Occipital lobe (tissue), 2 donors: ENCODE data around the gene ARL5A. TPM values are rescaled to one million over a fixed set of nuclear protein-coding genes. Genes with fewer than 3 reads are reported as not detected.

Source experiments
- DNase-seq: peaks from one replicate; lab custom pipeline; 2025; lab: John Stamatoyannopoulos, UW
- total RNA-seq: library from RNA; depleted of rRNA; stranded (reverse); fragments of >200 nt; gene quantifications from one replicate; pipeline ENCODE4 v1.2.3, GENCODE V29; 2014

The ARL5A gene
- total RNA-seq, 1 donor from 2014 or later = 87.7 TPM

DNA sequence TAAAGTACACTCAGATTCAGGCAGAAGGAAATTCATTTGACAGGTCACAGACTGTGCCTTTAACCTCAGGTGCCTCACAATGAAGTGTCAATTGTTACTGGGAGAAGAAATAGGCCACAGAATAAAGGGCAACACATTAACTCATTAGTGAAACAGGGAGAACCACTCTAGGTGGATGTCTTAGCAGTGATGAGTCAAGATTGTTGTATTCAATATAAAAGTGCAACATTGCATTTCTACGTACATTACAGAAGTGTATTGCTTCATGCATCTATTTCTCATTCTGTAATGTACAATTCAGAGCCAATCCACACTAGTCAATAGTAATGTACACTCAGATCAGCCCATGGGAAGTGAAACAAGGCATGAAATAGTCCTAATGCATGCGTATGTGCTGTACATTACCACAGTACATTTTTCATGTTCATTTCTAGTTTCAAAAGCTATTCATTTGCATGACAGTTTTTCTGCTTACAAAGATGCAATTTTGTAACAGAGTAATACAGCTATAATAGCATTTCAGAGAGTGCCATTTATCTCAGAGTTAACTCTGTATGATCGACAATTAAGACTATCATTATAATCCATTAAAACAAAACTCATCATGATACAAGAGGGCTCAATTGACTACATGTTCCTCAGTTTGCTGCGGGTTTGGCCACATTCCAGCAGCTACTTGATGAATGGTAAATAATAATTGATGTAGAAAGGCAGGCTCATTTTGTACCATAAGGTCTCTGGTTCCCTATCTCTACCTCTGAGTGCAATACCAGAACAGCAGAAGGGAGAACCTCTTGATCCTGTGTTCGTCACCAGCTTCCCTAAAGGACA is 12.2 kb upstream of the ARL5A start:
- no peak for DNase-seq

DNA sequence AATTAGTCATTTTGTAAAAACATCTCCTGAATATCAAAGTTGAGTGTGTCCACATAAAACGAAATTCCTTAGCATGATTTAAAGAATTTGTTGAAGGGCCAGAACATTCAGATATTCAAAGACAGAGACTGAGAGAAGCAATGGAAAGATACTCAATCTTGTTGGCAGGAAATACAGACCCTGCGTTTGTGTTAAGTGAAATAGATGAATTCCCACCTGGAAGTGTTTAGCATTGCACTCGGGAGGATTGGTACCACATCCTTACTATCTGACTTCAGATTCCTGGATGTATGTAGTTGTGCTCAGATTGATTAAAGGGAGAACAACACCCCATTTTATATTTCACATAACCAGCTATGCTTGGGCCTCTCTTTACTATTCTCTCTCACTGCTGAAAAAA is 9.7 kb upstream of the ARL5A start:
- no peak for DNase-seq

DNA sequence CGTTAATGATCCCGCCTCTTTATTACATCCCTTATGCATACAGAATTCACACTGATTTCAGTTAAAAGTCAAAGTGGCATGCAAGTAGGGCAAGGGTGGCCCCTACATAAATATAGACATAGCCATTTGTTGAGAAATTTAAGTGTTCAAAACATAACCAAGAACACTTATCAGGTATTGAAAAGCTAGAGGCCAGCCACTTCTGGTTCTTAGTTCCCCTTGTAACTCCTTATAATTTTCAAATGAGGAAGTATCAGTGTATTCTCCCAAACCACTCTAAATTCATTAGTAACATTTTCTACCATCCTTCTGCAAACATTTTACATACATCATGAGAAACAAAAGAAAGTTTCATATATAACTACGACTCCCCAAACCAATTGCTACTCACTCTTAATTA is 5.8 kb upstream of the ARL5A start:
- DNase-seq = no peak

DNA sequence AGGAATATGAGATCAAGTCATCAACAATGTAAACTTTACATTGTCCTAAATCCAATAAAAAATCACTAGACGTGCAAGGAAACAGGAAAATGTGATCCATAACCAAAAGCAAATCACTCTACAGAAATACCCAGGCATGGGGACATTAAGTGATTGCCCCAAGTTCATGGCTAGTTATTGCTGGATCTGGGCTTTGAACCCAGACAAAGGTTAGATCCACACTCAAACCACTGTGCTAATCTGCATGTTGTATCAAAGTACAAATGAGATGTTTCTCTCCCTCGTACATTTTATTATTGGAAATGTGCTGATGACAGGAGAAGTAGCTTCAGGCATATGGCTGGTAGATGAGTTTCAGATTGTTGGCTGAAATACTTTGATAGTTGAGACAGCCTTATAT is 2.7 kb upstream of the ARL5A start:
- no peak for DNase-seq

DNA sequence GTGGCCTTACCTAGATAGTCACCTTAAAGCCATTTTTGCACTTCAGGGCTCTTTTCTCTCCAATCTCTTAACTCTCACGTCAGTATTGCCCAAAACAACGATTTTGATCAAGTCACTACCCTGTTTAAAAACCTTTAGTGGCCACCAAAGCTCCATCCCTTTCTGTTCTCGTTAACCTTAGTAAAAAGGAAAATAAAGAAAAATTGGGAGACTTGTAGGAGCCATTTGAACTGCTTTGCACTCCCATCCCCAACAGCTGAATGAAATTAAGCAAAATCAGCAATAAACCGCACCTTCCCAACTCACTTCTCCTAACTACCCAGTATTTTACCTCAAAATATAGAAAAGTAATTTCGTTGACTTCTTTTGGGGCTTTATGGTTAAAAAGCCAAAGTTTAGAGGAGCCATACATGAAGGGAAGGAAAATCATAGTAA is 686 bp upstream of the ARL5A start:
- no peak for DNase-seq

DNA sequence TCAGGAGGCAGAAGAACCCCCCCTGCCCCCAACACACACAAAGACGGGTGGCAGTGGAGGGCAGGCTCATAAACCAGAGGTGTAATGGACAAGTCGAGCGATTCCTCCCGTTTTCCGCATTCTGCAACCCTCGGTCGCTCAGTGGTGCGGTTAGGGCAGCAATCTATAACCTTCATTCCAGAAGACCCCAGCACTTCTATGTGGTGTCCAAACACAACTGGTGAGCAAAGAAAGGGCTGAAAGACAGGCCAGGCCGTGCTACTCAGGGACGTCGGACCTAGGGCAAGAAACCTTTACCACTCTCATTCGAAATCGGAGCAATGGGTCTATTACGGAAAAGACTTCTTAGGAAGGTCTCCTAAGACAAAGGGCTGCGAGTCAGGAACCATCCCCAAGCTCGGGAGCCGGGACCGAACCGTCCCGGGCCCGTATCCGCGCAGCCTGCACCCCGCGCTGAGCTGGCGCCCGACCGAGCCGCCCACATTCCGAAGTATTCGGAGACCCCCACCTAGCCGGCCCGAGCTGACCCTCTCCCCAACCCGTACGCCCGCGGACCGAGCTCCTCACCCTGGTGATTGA is 568 bp downstream of the ARL5A start:
- no peak for DNase-seq

DNA sequence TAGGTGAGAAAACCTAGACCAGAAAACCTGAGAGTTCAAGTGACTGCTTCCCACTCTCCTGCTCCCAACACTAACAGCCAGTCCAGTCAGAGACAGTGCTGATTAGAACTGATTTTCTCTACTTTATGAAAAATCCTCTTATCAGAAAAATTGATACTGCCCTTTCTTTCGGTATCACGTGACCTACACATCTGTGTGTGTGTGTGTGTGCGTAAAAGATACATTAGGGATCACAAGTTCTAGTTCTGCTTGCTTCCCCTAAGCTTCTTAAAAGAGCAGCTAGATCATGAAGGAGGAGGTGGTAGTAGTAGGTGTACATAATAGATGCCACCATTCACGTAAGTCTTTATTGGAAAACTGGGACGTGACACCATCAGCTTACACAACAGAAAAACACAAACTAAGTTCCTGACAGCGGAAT is 1.5 kb downstream of the ARL5A start:
- no peak for DNase-seq

DNA sequence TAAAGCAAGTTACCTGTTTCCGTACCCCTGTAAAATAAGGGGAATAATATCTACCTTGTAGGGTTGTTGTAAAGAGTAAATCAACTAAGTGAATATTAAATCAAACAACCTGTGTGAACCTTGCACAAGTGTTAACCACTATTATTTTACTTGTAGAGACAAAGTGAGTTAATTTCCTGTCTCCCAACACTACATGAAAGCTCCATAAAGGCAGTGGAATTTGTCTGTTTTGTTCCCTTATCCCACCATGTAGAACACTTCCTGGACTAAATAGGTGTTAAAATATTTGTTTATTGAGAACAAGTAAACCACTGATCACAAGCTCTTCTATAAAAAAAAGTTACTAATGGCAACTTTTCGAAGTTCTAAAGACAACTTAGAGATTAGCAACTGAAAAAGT is 3.3 kb downstream of the ARL5A start:
- no peak for DNase-seq

DNA sequence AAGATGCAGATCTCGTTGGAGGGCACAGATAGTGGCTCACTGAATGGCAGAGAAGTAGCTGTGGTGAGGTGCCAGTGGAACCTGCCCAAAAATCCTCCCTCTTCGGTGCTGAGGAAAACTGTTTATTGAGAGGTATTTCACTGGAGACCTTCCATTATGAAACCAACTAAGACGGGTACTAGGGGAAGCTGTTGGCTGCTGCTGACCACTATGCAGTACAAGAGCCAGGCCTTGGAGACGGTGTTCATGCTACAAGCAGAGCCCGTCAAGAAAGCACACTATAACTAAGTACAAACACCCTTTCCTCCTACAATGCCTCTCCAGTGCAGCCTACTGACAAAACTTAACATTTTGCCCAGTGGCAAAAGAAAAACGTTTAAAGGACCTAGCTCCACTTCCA is 4.6 kb downstream of the ARL5A start:
- DNase-seq = no peak

DNA sequence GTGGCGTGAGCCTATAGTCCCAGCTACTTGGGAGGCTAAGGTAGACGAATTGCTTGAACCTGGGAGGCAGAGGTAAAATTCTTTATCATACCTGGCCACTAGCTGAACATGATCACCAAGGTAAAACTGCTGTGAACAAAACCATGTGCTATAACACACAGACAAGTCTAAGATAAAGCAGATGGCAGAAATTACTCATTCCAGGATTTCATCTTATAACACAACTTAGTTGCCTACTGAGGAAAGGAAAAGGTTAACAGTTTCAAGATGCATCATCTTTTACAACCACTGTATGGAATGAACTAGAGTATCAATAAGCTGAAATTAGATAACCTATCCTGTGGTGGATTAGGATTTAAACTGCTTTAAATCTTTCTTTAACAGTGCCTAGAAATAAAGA is 8.3 kb downstream of the ARL5A start:
- DNase-seq = no peak

DNA sequence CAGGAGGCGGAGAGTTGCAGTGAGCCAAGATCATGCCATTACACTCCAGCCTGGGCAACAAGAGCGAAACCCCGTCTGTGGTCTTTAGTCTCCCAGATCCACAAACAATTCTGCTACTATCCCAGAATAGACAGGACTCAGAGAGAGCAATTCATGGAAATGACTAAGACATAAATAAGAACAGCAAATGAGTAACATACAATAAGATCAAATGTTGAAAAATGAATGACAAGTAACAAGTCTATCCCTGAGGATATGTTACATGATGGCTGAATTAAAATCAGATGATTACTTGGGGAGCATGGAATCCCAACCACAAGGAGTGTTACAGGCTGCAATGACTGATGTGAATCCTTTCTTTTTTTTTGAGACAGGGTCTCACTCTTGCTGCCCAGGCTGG is 10.3 kb downstream of the ARL5A start:
- no peak for DNase-seq

DNA sequence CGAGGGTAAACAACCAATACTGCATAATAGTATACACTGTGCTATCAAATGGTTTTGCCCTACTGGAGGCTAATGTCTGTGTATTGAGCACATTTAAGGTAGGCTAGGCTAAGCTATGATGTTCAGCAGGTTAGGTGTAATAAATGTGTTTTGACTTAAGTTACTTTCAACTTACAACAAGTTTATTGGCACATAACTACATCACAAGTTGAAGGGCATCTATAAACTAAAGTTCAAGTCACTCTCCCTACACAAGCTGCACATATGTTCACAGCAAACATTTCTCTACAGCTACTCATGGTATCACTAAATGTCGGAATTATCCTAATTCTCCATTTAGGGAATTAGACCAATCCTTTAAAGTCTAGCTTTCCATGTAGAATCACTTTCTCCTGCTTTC is 11.4 kb downstream of the ARL5A start:
- no peak for DNase-seq

DNA sequence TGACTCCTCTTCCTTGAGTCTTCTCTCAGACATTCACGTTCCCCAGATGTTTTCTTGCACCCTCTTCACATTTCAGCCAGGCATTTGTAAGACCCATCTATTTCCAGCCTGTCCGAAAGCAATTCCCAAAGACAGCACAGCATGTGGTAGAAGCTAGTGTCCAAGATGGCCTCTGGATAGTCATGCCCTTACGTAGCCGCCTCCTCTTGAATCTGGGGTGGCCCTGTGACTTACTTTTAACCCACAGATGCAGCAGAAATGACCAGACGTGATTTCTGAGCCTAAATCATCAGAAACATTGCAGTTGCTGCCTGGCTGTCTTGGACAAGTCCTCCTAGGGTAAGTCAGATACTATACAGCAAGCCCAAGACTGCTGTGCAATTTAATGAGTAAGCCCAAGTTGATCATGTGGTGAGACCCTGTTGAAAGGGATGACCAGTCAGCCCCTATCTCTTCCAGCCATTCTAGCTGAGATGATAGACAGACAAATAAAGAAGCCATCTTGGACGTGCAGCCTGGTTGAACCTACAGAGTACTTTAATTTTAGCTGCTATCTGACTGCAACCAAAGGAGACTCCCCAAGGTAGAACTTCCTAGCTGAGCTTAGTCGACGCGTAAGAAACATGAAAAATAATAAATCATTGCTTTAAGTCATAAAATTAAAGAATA is 12.3 kb downstream of the ARL5A start:
- DNase-seq = no peak

DNA sequence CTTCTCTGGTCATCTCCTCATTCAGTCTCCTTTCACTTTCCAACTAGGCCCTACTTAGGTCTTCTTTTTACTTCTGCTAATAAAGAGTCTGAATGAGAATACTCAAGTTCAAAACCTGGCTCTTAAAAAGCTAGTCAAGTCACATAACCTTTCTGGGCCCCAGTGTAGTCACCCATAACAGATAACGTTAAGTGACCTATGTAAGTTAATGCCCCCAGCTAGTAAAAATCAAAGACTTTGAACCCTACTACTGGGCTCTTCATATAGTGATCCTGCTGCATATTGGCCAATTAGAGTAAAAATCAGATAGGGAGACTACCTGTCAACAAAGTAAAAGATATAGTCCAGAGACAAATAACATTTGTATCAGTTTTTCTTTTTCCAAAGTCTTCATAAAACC is 17.7 kb downstream of the ARL5A start:
- no peak for DNase-seq

DNA sequence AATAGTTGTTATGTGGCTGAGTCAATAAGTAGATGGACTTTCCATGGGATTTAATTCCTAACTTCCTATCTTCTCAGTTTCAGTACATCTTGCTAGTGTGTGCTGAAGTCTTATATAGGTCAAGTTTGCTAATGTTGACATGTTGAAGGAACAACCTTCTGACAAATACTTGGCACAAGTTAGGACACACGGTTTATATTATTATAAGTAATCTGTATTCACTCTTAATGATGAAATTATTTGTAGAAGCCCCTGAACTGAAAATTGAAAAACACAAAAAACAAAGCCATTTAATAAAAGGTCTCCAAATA is 19.2 kb downstream of the ARL5A start:
- no peak for DNase-seq

DNA sequence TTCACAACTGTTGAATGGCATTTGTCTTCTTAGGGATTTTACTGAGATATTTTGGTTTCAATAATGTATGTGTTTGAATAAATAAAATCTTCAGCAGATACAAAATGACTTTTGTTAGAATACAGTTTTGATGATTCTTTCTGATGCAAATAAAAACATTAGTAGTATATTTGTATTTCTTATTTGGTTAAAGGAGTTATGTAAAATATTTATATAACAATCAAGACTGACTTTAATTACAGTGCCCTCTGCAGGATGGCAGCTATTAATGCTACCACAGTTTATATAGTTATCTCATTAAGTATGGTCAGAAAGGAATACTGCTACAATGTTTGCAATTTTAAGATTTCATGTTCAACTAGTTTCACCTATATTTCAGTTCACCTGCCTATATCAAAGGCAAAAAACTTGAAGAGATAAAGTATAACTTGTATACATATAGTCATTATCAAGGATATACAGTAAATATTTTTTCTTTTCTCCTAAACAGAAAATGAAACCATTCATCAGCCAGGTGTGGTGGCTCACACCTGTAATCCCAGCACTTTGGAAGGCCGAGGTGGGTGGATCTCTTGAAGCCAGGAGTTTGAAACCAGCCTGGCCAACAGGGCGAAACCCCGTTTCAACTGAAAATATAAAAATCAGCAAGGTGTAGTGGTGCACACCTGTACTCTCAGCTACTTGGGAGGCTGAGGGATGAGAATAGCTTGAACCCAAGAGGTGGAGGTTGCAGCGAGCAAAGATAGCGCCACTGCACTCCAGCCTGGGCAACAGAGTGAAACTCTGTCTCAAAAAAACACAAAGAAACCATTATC is 19.8 kb downstream of the ARL5A start:
- DNase-seq = no peak

DNA sequence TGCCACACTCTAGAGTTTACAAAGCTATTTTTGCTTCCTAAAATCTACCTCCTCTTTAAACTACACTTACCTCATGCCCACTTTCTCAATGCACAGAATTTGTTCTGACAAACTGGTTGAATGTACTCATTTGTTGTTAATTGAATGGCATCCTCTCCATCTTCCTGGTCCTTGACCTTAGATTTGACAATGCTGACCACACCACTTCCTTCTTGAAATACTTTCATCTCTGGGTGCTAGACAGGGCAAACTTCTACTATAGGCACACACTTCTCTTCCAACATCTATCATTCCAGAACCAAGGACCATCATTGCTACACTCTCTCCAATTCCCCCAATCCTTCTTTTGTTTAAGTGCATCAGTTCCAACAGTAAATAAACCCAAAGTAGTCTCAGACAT is 22.3 kb downstream of the ARL5A start:
- no peak for DNase-seq

DNA sequence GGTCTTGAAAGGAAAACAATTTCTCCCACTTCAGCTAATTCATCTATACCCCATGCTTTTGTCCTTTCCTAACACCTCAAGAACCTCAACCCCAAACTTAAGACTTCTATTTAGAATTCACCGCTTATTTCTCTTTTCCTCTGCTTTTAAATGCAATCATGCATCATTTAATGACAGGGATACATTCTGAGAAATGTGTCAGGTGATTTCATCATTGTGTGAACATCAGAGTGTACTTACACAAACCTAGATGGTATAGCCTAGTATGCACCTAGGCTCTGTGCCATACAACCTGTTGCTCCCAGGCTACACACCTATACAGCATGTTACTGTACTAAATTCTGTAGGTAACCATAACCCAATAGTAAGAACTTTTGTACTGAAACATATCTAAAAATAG is 22.9 kb downstream of the ARL5A start:
- no peak for DNase-seq

DNA sequence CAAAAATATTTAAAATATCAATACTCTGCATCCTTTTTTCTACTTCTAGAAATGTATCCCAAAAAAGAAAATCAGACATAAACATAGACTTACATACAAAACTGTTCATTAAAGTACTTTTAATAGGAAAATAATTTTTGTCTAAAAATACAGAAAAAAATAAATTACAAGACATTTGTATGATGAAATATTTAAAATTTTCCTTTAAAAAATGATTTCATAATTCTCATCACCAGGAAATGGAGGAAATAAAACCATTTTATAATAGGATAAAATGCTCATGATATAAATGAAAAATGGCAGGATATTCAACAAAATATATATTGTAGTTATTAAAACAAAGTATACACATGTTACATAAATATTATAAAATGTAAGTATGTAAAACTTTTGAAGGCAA is 24.4 kb downstream of the ARL5A start:
- DNase-seq = no peak

DNA sequence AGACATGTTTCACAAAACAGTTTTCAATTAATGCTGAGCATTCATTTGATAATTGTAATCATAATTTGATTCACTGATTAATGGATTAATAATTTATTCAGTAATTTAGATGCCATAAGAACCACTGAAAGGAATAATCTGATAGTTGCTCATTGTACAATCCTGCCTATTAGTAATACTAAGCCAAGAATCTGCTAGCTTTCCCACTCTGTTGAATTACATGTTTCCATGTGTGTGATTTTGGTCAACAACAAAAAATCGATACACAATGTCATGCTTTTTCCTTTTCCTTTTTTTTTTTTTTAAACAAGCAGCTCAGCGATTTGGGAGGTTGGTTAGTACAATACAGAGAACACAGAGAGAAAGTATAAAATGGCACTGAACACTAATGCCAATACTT is 25.9 kb downstream of the ARL5A start:
- DNase-seq = no peak

DNA sequence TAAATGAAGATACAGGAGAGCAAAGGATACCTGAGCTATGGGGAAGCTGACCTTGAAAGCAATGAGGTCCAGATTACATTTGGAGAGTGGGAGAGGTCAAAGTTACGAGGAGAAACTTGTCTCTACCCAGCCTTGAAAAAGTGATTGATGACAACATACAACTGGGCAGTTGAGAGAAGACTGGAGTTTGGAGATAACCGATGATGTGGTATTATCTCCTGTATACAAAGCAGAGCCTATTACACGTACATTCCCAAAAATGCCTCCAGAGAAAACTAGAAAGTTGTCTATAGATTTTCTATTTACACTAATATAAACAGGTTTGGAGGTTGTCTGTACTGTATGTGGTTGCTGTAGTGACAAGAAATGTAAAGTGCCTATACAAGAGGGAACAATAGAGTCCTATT is 28.3 kb downstream of the ARL5A start:
- DNase-seq = no peak

DNA sequence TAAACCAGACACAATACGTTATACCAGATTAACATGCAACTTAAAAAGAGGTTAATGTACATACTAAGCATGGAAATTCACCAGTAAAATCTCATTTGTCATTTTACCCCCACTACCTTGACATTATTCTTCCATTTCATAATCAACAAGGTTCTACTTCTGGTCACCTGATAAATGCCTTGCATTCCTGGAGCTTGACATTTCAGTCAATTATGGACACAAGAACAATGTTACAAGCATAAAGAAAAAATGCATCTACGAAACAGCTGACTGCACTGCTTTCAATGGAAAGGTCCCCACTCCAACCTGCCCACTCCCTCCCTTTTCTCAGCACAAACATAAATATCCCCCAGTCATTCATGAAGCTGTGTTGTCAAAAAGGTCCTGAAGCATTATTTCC is 31.4 kb downstream of the ARL5A start:
- no peak for DNase-seq
